ENCODE results near the gene PRR33. TPM values are rescaled to one million over a fixed set of nuclear protein-coding genes. Genes with fewer than 3 reads are reported as not detected.

The PRR33 gene
- total RNA-seq, 1 donor from 2014 or later: not detected

DNA sequence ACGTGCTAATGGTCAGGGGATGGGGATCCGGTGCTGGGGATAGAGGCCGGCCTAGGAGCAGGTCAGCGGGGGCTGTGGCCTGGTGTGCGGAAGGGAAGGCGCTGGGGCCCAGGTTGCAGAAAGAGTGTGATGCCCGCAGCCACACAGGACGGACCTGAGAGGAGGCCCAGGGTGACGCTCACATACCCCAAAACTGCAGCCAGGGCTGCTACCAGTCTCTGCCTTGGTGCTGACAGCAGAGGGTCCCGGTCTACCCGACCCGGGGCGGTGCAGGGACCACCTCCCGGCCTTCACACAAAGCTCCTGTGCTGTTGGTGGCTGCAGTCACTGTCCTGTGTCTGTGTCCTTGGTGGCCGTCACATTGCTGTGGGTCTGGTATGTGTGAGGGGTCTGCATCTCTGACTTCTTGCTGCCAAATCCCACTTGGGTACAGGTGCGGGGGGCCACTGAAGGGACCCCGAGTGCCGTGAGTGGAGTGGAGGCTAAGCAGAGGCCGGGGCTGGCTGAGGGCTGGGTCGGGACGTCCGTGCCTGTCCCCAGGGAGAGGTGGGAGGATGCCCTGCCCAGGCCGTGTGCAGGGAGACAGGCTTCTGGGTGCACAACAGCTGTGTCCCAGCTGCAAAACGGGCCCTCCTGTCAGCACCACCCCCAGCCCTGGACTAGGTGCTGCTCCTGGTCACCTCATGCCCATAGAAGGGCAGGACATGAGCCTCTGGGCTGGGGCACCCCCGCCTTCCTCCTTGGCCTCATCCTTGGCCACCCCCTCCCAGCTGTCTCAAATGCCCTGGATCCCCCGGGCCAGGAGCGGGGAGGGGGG is 37.4 kb downstream of the PRR33 start:
- Mint-ChIP-seq H3K4me1 (ENCODE audit: low read depth) (no peaks in the 10 kb centered on the region), H3K36me3 (ENCODE audit: low read depth) (no peaks in the 10 kb centered on the region), H3K27me3 (ENCODE audit: low read depth) (no peaks in the 10 kb centered on the region), H3K9me3 (ENCODE audit: low read depth) (no peaks in the 10 kb centered on the region), H3K27ac (ENCODE audit: unreplicated experiment) (no peak overlapping the region), H3K4me3 (ENCODE audit: unreplicated experiment) (no peak overlapping the region)
- DNase-seq (ENCODE audit: low spot score): no peak
- TF ChIP-seq CTCF (IDR thresholded peaks at IDR 0.05): no peak

GRCh38 chr11:1853376-1854131 is 38.1 kb downstream of the PRR33 start:
- TF ChIP-seq CTCF (IDR thresholded peaks at IDR 0.05): no peak
- Mint-ChIP-seq H3K27me3 (ENCODE audit: low read depth) (no peaks in the 10 kb centered on the region), H3K4me3 (ENCODE audit: unreplicated experiment) (no peak overlapping the region), H3K9me3 (ENCODE audit: low read depth) (no peaks in the 10 kb centered on the region), H3K4me1 (ENCODE audit: low read depth) (no peaks in the 10 kb centered on the region), H3K36me3 (ENCODE audit: low read depth) (no peaks in the 10 kb centered on the region), H3K27ac (ENCODE audit: unreplicated experiment) (no peak overlapping the region)
- no peak for DNase-seq (ENCODE audit: low spot score)

GRCh38 chr11:1852877-1853276 is 38.8 kb downstream of the PRR33 start, which contains the start of gene LSP1:
Gene LSP1, plus strand, starts transcription at chr11:1853084. Its CDS starts 61 bp downstream, at chr11:1853145.
- H3K9me3 Mint-ChIP-seq (ENCODE audit: low read depth): no peaks in the 10 kb centered on the region
- no peak for DNase-seq (ENCODE audit: low spot score)
- TF ChIP-seq CTCF (IDR thresholded peaks at IDR 0.05): no peak
- no peak within 1 kb of the TSS for H3K4me3 Mint-ChIP-seq (ENCODE audit: unreplicated experiment)
- no peak within 1 kb of the TSS for H3K27ac Mint-ChIP-seq (ENCODE audit: unreplicated experiment)
- no peaks in the 10 kb centered on the region for H3K27me3 Mint-ChIP-seq (ENCODE audit: low read depth)
- H3K36me3 Mint-ChIP-seq (ENCODE audit: low read depth): no peaks in the 10 kb centered on the region
- peaks cover under 1% of the 10 kb centered on the region for H3K4me1 Mint-ChIP-seq (ENCODE audit: low read depth)

- Mint-ChIP-seq H3K27ac (ENCODE audit: unreplicated experiment) (no peak overlapping the region), H3K36me3 (ENCODE audit: low read depth) (no peaks in the 10 kb centered on the region), H3K4me3 (ENCODE audit: unreplicated experiment) (no peak overlapping the region), H3K4me1 (ENCODE audit: low read depth) (peaks cover 4% of the 10 kb centered on the region), H3K27me3 (ENCODE audit: low read depth) (no peaks in the 10 kb centered on the region), H3K9me3 (ENCODE audit: low read depth) (no peaks in the 10 kb centered on the region)
- no peak for TF ChIP-seq CTCF (IDR thresholded peaks at IDR 0.05)
- no peak for DNase-seq (ENCODE audit: low spot score)
These were observed 39.3 kb downstream of the PRR33 start for GRCh38 chr11:1852271-1852876.
